Body of pancreas (tissue), 4 donors: ENCODE results near the gene GAL.

Experiments used
- CTCF ChIP-seq, 7 experiments: fragments of 450-650 bp in 4 of 7; fragments of 200-600 bp in 3 of 7; sonication (generic) in 3 of 7; IDR thresholded peaks; one replicate each; pipeline ENCODE4 v1.5.1; 2016 to 2019; ENCODE audit warnings: antibody characterized with exemption in 7 of 7
- POLR2A ChIP-seq, 3 donors: fragments of 450-650 bp; IDR thresholded peaks; one replicate each; pipeline ENCODE4 v1.6.1; 2016; ENCODE audit warnings: antibody characterized with exemption in 3 of 3, mild to moderate bottlenecking in 2 of 3

- TF ChIP-seq CTCF (IDR thresholded peaks at IDR 0.05) (no peak), POLR2A (IDR thresholded peaks at IDR 0.05) (no peak)
Measured at GRCh38 chr11:68652683-68653156, 31.6 kb upstream of the GAL start.
